Measurements from ENCODE around the gene COQ10A.

DNA sequence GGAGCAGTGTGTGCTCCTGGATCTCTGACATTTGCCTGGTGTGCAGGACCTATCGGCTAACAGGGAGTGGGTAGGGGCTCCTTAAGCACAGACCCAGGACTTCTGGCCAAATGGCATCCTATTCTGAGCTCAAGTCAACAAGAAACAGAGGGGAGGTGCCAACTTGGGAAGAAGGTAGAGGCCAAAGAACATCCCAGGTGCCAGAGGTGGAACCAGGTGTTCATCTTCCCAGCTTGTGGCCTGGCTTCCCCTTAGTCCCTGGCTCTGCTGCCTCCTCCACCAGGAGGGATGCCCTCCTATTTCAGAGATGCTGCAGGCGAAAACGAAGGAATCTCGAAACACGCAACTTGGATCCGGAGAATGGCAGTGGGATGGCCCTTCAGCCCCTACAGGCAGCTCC is 30.7 kb upstream of the COQ10A start:
- TF ChIP-seq, protein P1, sequence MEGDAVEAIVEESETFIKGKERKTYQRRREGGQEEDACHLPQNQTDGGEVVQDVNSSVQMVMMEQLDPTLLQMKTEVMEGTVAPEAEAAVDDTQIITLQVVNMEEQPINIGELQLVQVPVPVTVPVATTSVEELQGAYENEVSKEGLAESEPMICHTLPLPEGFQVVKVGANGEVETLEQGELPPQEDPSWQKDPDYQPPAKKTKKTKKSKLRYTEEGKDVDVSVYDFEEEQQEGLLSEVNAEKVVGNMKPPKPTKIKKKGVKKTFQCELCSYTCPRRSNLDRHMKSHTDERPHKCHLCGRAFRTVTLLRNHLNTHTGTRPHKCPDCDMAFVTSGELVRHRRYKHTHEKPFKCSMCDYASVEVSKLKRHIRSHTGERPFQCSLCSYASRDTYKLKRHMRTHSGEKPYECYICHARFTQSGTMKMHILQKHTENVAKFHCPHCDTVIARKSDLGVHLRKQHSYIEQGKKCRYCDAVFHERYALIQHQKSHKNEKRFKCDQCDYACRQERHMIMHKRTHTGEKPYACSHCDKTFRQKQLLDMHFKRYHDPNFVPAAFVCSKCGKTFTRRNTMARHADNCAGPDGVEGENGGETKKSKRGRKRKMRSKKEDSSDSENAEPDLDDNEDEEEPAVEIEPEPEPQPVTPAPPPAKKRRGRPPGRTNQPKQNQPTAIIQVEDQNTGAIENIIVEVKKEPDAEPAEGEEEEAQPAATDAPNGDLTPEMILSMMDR (IDR thresholded peaks at IDR 0.05; ENCODE audit: low read depth, low read length), result no peak
- no peak for TF ChIP-seq EZH2phosphoT487 (IDR thresholded peaks at IDR 0.05; ENCODE audit: low read depth)
